Putamen (tissue), 1 donor: ENCODE data around the gene HOXB3.

Experiments used
- DNase-seq: peaks from one replicate; pipeline ENCODE4 v3.0.0-alpha.2; 2016; ENCODE audit warnings: low spot score

Gene HOXB3

GRCh38 chr17:48586355-48587258 lies 3.4 kb downstream of the HOXB3 start:
- no peak for DNase-seq

DNA sequence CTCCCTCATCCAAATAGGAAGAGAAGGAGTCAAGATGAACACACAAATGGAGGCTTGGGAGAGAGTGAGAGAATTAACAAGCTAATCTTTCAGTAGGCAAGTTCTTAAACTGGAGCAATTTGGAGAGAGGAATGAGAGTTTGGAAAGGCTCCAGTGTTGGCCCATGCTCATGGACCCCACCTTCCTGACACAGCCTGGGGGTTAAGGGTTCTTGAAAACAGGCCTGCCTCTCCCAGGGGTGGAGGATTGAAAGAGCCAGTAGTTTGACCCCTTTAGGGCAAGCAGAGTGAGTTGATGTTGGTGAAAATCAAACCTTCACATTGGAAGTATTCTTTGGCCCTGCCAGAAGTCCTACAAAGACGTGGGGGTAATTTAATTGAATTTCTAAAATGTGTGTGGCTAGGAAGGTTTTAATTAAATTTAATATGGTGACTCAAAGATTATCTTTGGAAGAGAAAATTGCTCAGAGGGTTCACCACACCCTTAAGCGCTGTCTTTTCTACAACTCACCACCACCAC lies 5.8 kb downstream of the HOXB3 start:
- no peak for DNase-seq

DNA sequence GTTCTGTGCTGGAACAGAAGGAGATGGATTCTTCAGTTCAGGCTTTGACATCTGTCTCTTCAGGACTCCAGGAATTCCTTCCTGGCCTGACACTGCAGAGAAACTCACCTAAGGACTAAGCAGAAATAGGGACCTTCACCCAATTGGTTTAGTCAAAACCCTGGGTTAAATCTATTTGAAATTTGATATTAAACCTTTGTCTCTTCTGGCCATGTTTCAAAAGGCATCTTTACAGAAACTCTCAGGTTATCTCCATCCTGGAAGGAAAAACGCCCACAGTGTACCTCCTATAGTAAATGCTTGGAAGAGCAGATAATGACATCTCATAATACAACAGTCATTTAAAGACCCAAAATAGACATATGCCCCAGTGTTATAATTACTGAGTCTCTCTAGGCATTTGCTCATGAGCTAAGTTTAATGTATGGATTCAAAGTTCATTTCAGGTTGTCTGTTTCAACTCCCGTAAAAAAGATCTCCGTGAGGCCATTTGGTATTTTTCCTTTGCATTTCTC lies 6.3 kb downstream of the HOXB3 start:
- no peak for DNase-seq

GRCh38 chr17:48582750-48583069 lies 7.3 kb downstream of the HOXB3 start:
- no peak for DNase-seq

DNA sequence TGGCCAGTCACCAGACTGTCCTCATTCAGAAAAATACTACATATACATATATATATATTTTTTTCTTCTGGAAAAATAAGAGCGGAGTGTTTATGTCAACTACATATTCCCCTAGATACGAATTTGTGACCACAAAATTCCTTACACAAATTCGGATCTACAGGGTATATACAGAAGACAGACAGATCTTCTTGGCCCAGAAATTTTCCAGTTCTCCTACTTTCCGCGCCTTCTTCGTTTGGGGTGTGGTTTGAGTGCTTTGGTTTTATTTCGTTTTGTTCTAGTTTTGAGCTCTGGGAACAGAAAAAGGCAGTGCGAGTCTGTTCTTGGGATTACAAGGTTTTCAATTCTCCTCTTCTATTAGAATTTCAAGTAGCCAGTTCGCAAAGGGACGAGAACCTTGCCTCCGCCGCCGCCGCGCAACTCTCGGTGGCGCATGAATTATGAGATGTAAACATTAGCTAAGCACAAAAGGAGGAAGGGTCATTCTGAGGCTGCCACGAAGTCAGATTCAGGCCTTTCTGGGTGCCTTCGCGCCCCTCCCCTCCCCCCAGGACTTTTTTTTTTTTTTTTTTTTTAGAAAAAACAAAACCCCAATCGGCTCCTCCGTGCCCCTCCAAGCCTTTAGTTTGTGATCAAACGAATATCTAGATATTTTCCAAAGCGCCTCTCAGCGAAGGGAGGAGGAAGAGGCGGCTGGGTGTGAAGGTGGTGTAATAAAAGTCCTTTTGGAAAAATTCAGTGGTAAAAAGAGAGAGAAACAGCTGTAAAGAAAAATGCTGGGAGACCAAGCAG lies 10.1 kb downstream of the HOXB3 start:
- no peak for DNase-seq

GRCh38 chr17:48579471-48579759 lies 10.6 kb downstream of the HOXB3 start:
- no peak for DNase-seq

- DNase-seq: no peak
Measured at GRCh38 chr17:48578616-48579470, 11.2 kb downstream of the HOXB3 start.

- peak; percentile 2 for DNase-seq
Measured at GRCh38 chr17:48577946-48578615, 12.0 kb downstream of the HOXB3 start, which contains the start of gene HOXB4. HOXB4 (minus strand) TSS chr17:48578350; CDS start chr17:48578319, 31 bp downstream.

DNA sequence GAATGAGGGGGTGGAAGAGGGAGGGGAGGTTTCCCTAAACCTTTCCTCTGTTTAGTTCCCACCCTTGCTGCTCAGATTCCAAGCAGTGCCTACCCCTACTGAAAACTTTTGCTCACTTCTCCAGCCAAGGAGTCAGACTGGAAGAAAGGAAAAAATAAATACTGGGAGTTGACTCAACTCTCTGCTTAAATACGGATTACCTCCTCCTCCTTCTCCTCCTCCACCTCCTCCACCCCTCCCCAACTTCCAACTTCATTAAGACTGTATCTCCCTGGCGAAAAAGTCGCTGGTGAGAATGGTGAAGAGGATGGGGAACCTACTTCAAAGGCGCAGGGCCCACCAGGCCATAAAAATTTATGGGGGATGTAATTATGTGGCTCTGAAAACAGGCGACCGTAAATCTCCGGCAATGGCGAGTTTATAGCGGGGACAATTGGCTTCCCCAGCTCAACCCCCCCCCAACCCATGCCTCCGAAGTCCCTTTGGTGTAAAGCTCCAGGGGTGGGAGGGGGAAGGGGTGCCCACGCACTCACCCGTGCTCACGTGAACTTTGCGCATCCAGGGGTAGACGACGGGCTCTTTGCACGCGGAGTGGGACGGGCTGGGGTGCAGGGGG lies 12.6 kb downstream of the HOXB3 start:
- no peak for DNase-seq

- DNase-seq: no peak
Measured at GRCh38 chr17:48576479-48577309, 13.3 kb downstream of the HOXB3 start.

DNA sequence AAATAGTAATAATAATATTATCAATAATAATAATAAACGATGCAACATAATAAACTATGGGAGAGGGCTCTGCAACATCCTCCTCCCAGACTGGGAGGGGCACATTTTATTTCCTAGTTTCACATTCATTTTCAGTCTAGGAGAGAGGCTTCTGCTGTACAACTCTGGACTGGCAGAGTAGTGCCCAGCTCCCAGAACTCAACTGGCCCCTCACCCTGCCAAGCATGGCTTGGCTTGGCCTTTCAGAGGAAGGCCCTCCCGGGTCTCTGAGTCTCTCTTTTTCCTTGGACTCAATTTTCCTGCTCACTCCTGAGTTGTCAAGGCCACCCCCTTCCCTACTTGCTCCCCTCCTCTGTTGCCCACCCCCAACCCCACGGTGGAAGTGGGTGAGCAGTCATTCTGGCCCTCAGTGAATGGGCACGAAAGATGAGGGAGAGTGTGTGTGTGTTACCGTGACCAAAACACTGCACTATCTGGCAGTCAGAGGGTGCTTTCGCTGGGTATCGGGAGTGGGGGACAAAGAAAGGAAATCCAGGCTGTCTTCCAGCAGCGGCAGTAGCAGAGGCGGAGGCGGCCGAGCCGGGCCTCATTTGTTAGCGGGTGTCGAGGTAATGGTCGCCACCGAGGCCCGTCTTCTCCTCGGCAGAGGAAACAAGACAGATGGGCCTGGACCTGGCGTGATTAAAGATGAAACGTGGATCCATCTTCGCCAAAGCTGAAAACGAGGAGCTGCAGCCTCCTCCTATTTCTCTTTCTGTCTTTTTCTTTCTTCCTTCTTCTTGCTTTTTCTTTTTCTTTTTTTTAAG lies 14.2 kb downstream of the HOXB3 start:
- no peak for DNase-seq

GRCh38 chr17:48575066-48575582 lies 14.9 kb downstream of the HOXB3 start:
- DNase-seq: no peak

DNA sequence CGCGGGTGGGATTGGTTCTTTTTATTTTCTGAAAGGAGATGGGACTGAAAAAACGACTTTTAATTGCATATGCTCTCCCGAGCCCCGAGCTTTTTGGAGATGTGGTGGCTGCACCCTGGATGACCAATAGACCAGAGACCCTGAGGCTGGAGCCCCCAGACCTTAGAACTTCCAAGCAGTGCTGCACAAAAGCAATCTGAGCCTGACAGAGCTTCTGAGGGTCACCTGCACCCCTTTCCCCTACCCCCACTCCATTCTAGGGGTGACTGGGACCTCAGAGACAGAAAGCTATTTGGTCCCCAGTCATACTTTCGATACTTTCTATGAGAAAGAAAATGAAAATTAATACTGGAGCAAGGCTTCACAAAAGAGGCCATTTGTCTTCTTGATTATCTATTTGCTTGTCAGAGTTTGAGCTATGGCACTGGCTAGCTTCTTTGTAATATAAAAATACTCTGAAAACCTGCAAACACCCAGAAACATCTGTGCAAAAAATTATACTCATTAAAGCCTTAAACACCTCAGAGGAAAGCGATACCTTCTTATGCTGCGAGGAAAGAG lies 15.5 kb downstream of the HOXB3 start:
- no peak for DNase-seq

GRCh38 chr17:48571826-48572417 lies 18.1 kb downstream of the HOXB3 start:
- no peak for DNase-seq

- DNase-seq: no peak
Measured at GRCh38 chr17:48571024-48571818, 18.8 kb downstream of the HOXB3 start.

DNA sequence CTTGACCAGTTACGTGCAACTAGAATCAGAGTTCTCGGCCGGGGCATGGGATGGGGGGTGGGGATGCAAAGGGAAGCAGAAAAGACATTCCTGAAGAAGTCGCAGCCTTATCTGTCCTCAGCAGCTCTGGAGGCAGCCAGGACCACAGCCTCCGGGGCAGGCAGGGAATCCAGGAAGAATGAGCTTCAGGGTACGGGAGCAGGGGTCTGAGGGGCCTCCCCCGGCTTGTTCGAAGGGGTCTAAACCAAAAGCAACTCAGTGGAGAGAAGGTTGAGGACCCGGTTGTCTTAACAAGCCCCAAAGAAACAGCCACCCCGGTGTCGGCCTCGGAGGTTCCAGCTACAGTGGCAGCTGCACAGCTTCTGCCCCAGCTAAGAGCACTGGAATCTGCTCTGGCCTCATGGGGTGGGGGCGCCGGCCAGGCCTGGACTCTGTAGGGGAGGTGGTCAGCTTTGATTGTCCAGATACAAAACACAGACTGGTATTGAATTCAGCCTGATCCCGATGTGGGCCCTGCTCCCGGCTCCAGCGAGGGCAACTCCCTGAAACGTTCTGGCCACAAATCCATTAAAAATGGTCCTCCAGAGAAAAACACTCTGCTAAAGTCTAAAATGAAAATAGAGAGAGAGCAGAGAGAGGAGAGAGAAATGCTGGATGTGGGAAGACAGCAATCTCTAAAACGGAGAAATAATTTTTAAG lies 19.6 kb downstream of the HOXB3 start:
- DNase-seq: no peak
